Suprapubic skin (tissue), 4 donors: ENCODE results near the gene FAM81A. TPM values are rescaled to one million over a fixed set of nuclear protein-coding genes. Genes with fewer than 3 reads are reported as not detected.
"Not testable (repeated sequence)": the region's sequence is repeated elsewhere in the genome, so short reads cannot be mapped to it uniquely, and the experiment has no call there.

Experiments used
- DNase-seq, 2 donors: peaks; one replicate each; pipeline ENCODE4 v3.0.0-alpha.2; 2019; ENCODE audit warnings: low spot score in 2 of 2
- H3K27ac ChIP-seq: fragments of 200-600 bp; sonication (generic); one replicate; pipeline ENCODE4 v1.5.1; 2019
- H3K27me3 ChIP-seq: fragments of 200-600 bp; sonication (generic); one replicate; pipeline ENCODE4 v1.5.1; 2019
- H3K36me3 ChIP-seq: fragments of 200-600 bp; sonication (generic); one replicate; pipeline ENCODE4 v1.5.1; 2019
- H3K4me1 ChIP-seq: fragments of 200-600 bp; sonication (generic); one replicate; pipeline ENCODE4 v1.5.1; 2019
- H3K4me3 ChIP-seq: fragments of 200-600 bp; sonication (generic); one replicate; pipeline ENCODE4 v1.5.1; 2019; ENCODE audit warnings: mild to moderate bottlenecking
- H3K9me3 ChIP-seq: fragments of 200-600 bp; sonication (generic); one replicate; pipeline ENCODE4 v1.5.1; 2019
- EP300 ChIP-seq: sonication (generic); formaldehyde crosslinking; IDR thresholded peaks from one replicate; pipeline ENCODE4 v1.6.1; 2017; ENCODE audit warnings: antibody characterized with exemption
- POLR2A ChIP-seq, 2 donors: fragments of 450-650 bp; IDR thresholded peaks; one replicate each; pipeline ENCODE4 v1.6.1; 2017; ENCODE audit warnings: antibody characterized with exemption in 2 of 2, mild to moderate bottlenecking in 2 of 2, moderate library complexity in 2 of 2
- POLR2AphosphoS5 ChIP-seq, 3 donors: sonication (generic); formaldehyde crosslinking; IDR thresholded peaks; one replicate each; pipeline ENCODE4 v1.6.1; 2017; ENCODE audit warnings: antibody characterized with exemption in 3 of 3
- WGBS: methylation state at CpG from one replicate; pipeline ENCODE4 v1.1.5; 2018; 5-methylcytosine and 5-hydroxymethylcytosine counted together
- total RNA-seq, 4 donors: library from RNA; depleted of rRNA; stranded (reverse); fragments of >200 nt; gene quantifications; one replicate each; pipeline ENCODE4 v1.1.0, GENCODE V29; 2016
- TF ChIP-seq, protein P1 (sequence below), 2 donors: fragments of 200-600 bp in 1 of 2; fragments of 450-650 bp in 1 of 2; sonication (generic) in 1 of 2; IDR thresholded peaks; one replicate each; pipeline ENCODE4 v1.5.1; 2016 to 2019; ENCODE audit warnings: antibody characterized with exemption in 2 of 2, mild to moderate bottlenecking in 1 of 2, moderate library complexity in 1 of 2

The FAM81A gene
- total RNA-seq, 4 donors from 2014 or later: 0.79 to 7.8 (median 1.8) TPM

DNA sequence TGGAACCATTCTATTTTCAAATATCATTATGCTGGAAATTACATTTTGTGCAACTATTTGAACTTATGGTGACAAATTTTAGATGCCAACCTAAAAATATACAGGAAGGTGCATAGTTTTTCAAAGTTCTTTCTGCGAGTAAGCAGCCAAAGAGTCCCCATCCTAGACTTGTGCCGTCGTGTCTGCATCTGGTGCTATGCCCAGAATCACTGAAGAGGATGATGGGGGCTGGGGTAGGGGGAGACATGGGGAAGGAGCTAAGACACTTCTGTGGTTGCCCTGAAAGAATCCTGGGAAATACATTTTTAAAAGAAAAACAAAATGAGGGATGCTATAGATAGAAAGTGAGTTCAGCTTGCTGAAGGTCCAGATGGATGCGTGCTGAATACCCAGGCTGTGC, 21.2 kb upstream of the FAM81A start:
- H3K4me1 ChIP-seq: no peaks in the 10 kb centered on the region
- H3K4me3 ChIP-seq: no peak overlapping the region
- TF ChIP-seq POLR2AphosphoS5 (IDR thresholded peaks at IDR 0.05) (no peak), POLR2A (IDR thresholded peaks at IDR 0.05) (no peak), EP300 (no peak)
- TF ChIP-seq, protein P1, sequence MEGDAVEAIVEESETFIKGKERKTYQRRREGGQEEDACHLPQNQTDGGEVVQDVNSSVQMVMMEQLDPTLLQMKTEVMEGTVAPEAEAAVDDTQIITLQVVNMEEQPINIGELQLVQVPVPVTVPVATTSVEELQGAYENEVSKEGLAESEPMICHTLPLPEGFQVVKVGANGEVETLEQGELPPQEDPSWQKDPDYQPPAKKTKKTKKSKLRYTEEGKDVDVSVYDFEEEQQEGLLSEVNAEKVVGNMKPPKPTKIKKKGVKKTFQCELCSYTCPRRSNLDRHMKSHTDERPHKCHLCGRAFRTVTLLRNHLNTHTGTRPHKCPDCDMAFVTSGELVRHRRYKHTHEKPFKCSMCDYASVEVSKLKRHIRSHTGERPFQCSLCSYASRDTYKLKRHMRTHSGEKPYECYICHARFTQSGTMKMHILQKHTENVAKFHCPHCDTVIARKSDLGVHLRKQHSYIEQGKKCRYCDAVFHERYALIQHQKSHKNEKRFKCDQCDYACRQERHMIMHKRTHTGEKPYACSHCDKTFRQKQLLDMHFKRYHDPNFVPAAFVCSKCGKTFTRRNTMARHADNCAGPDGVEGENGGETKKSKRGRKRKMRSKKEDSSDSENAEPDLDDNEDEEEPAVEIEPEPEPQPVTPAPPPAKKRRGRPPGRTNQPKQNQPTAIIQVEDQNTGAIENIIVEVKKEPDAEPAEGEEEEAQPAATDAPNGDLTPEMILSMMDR (IDR thresholded peaks at IDR 0.05): no peak
- no peaks in the 10 kb centered on the region for H3K9me3 ChIP-seq
- H3K36me3 ChIP-seq: no peaks in the 10 kb centered on the region
- no peak overlapping the region for H3K27ac ChIP-seq
- DNase-seq: no peak
- H3K27me3 ChIP-seq: peaks cover 6% of the 10 kb centered on the region
- WGBS: 67% methylated on average over 4 of the region's 4 CpGs

- DNase-seq: no peak
- TF ChIP-seq, protein P1 (IDR thresholded peaks at IDR 0.05): no peak
- TF ChIP-seq POLR2A (IDR thresholded peaks at IDR 0.05) (no peak), EP300 (no peak), POLR2AphosphoS5 (IDR thresholded peaks at IDR 0.05) (no peak)
- no peak overlapping the region for H3K27ac ChIP-seq
- H3K9me3 ChIP-seq: no peaks in the 10 kb centered on the region
- H3K4me3 ChIP-seq: no peak overlapping the region
- 82% methylated on average over 1 of the region's 1 CpG for WGBS
- H3K4me1 ChIP-seq: no peaks in the 10 kb centered on the region
- peaks cover 6% of the 10 kb centered on the region for H3K27me3 ChIP-seq
- H3K36me3 ChIP-seq: no peaks in the 10 kb centered on the region
Measured at GRCh38 chr15:59419170-59419569, 18.8 kb upstream of the FAM81A start.

DNA sequence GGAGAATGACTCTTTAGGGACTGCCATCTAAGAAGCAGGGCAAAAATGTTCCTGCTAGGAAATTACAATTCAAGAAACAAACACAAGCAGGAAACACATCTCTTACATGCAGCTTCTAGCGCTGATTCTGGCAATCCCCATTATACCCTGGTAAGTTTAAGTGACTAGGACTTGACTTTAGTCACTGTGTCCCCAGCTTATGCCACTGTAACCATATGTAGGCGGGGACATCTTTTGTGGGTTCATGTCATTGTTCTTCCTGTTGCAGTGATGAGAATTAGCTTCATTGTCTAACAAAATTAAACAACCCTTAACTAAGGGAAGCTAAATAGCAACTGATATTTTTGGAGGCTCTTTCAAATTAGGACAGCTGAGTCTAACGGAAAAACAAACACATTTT, 17.9 kb upstream of the FAM81A start:
- no peaks in the 10 kb centered on the region for H3K9me3 ChIP-seq
- H3K4me1 ChIP-seq: no peaks in the 10 kb centered on the region
- no peak for DNase-seq
- no peak overlapping the region for H3K4me3 ChIP-seq
- 73% methylated on average over 3 of the region's 3 CpGs for WGBS
- H3K36me3 ChIP-seq: no peaks in the 10 kb centered on the region
- H3K27me3 ChIP-seq: peaks cover 6% of the 10 kb centered on the region
- no peak for TF ChIP-seq EP300
- TF ChIP-seq POLR2AphosphoS5 (IDR thresholded peaks at IDR 0.05): no peak
- TF ChIP-seq, protein P1 (IDR thresholded peaks at IDR 0.05): no peak
- no peak for TF ChIP-seq POLR2A (IDR thresholded peaks at IDR 0.05)
- no peak overlapping the region for H3K27ac ChIP-seq

DNA sequence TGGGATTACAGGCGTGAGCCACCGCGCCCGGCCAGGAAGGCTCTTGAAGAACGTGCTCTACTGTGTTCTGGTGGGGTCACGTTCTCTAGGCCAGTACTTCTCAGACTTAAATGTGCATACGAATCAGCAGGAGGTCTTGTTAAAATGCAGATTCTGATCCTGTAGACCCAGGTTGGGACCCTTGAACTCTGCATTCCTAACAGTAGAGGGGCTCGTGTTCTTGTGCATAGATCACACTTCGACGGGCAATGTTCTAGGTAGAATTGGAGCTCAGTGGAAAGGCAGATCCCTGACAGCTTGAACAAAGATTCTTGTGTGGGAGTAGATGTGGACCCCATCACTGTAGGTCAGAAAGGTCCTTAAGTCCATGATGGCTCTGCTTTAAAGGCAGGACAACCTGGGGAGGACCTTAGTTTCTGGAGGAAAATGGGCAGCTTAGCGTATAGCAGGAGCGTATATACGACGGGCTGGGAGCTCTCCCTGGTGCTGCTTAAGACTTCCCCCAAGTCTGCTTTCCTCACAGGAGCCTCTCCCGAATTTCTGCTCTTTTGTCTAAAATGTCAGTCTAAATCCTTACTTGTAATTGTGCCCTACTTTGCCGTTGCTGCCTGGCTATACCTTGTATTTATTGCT, 16.9 kb upstream of the FAM81A start:
- Histone ChIP-seq H3K4me3 (no peak overlapping the region), H3K27ac (no peak overlapping the region), H3K36me3 (no peaks in the 10 kb centered on the region), H3K27me3 (peaks cover 10% of the 10 kb centered on the region), H3K4me1 (no peaks in the 10 kb centered on the region), H3K9me3 (no peaks in the 10 kb centered on the region)
- DNase-seq: no peak
- TF ChIP-seq, protein P1 (IDR thresholded peaks at IDR 0.05): no peak
- TF ChIP-seq EP300: no peak
- TF ChIP-seq POLR2A (IDR thresholded peaks at IDR 0.05): no peak
- TF ChIP-seq POLR2AphosphoS5 (IDR thresholded peaks at IDR 0.05): no peak
- WGBS: 34% methylated on average over 11 of the region's 16 CpGs

DNA sequence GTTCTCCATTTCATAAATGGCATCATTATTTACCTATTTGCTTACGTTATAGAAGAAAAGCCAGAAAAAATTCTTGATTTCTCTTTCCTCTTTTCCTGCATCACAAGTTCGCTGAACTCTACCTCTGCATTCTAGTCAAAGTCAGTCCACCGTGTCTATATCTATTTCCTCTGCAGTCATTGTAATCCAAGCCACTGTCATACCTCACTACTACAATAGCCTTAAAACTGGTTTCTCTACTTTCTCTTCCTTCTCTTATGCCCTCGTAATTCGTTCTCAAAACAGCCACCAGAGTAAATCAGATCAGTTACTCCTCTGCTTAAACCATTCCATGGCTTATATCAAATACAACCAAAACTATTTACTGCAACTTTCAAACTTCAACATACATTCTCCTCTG, 13.4 kb upstream of the FAM81A start:
- TF ChIP-seq POLR2AphosphoS5 (IDR thresholded peaks at IDR 0.05) (no peak), EP300 (no peak), POLR2A (IDR thresholded peaks at IDR 0.05) (no peak)
- TF ChIP-seq, protein P1 (IDR thresholded peaks at IDR 0.05): no peak
- 48% methylated on average over 4 of the region's 5 CpGs for WGBS
- H3K36me3 ChIP-seq: no peaks in the 10 kb centered on the region
- no peak for DNase-seq
- no peak overlapping the region for H3K4me3 ChIP-seq
- no peak overlapping the region for H3K27ac ChIP-seq
- H3K9me3 ChIP-seq: no peaks in the 10 kb centered on the region
- no peaks in the 10 kb centered on the region for H3K4me1 ChIP-seq
- peaks cover 5% of the 10 kb centered on the region for H3K27me3 ChIP-seq

DNA sequence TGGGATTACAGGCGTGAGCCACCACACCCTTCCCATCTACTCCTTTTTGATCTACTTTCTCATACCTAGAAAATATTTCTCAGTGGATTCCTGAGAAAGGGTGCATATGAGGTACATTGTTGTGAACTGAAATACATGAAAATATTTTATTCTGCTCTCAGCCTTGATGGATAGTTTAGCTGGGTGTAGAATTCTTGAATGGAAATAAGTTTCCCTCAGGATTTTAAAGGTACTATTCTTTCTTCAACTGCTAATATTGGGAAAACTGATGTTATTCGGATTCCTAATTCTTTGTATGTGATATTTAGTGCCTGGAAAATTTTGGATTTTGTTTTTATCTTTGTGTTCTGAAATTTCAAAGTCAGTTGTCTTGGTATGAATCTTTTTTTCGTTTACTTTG, 9.1 kb upstream of the FAM81A start:
- WGBS: 87% methylated on average over 3 of the region's 3 CpGs
- H3K36me3 ChIP-seq, H3K27me3 ChIP-seq, H3K4me3 ChIP-seq, H3K9me3 ChIP-seq, H3K27ac ChIP-seq, H3K4me1 ChIP-seq, DNase-seq: not testable (repeated sequence)
